WTC11 (cell line): ENCODE measurements around the gene LECT2. TPM values are rescaled to one million over a fixed set of nuclear protein-coding genes. Genes with fewer than 3 reads are reported as not detected.

Experiments
- ATAC-seq: fragments of 200-7000 bp; cut with Tn5 transposase; 2 replicates; pipeline ENCODE4 v1.10.0; 2021; ENCODE audit warnings: mild to moderate bottlenecking, moderate library complexity
- CTCF ChIA-PET: fragments of 300-600 bp; sonication (Branson Sonifier 250); formaldehyde crosslinking; loops from one replicate; lab custom pipeline; 2021; ENCODE audit warnings: antibody characterized with exemption; lab: Charles Lee
- POLR2A ChIA-PET: fragments of 350-600 bp; sonication (Branson Sonifier 250); formaldehyde crosslinking; loops from one replicate; lab custom pipeline; 2021; ENCODE audit warnings: antibody characterized with exemption; lab: Charles Lee
- DNase-seq: peaks from one replicate; pipeline ENCODE4 v3.0.0; 2021; ENCODE audit warnings: low spot score
- H3K27ac Mint-ChIP-seq: 2 replicates; pipeline ENCODE4 v1.8.0; 2021; ENCODE audit warnings: mixed read lengths
- H3K27me3 Mint-ChIP-seq: 2 replicates; pipeline ENCODE4 v1.8.0; 2021; ENCODE audit warnings: low read depth, mild to moderate bottlenecking, moderate library complexity, mixed read lengths
- H3K36me3 Mint-ChIP-seq: 2 replicates; pipeline ENCODE4 v1.8.0; 2021; ENCODE audit warnings: mixed read lengths
- H3K4me1 Mint-ChIP-seq: 2 replicates; pipeline ENCODE4 v1.8.0; 2022; ENCODE audit warnings: mixed read lengths
- H3K4me3 Mint-ChIP-seq: 2 replicates; pipeline ENCODE4 v1.8.0; 2021; ENCODE audit warnings: mild to moderate bottlenecking, moderate library complexity, mixed read lengths
- H3K9me3 Mint-ChIP-seq: 2 replicates; pipeline ENCODE4 v1.8.0; 2021; ENCODE audit warnings: mixed read lengths
- ATF1 ChIP-seq: sonication (generic); formaldehyde crosslinking; IDR thresholded peaks from 2 replicates; pipeline ENCODE4 v1.8.1; 2023; ENCODE audit warnings: mild to moderate bottlenecking, moderate library complexity, missing genetic modification reagents
- ATF2 ChIP-seq: sonication (generic); formaldehyde crosslinking; IDR thresholded peaks from 2 replicates; pipeline ENCODE4 v1.8.1; 2022; ENCODE audit warnings: low read depth, missing genetic modification reagents, borderline replicate concordance
- ELF4 ChIP-seq: sonication (generic); formaldehyde crosslinking; IDR thresholded peaks from 2 replicates; pipeline ENCODE4 v1.8.1; 2022; ENCODE audit warnings: low read depth, mild to moderate bottlenecking, moderate library complexity, missing genetic modification reagents
- ESRRA ChIP-seq: sonication (generic); formaldehyde crosslinking; IDR thresholded peaks from 2 replicates; pipeline ENCODE4 v1.8.1; 2022; ENCODE audit warnings: mild to moderate bottlenecking, missing genetic modification reagents, borderline replicate concordance
- FOXJ3 ChIP-seq: sonication (generic); formaldehyde crosslinking; IDR thresholded peaks from 2 replicates; pipeline ENCODE4 v1.9.0; 2021; ENCODE audit warnings: missing genetic modification reagents, mild to moderate bottlenecking, borderline replicate concordance
- GABPB1 ChIP-seq: sonication (generic); formaldehyde crosslinking; IDR thresholded peaks from 2 replicates; pipeline ENCODE4 v1.8.1; 2023; ENCODE audit warnings: mild to moderate bottlenecking, missing genetic modification reagents
- GRHL2 ChIP-seq: fragments of 250-450 bp; sonication (Bioruptor Pico); IDR thresholded peaks from 2 replicates; pipeline ENCODE4 v1.8.0; 2022; ENCODE audit warnings: mild to moderate bottlenecking, moderate library complexity; ENCODE audit not compliant: insufficient replicate concordance, severe bottlenecking
- IRF1 ChIP-seq: sonication (generic); formaldehyde crosslinking; IDR thresholded peaks from 2 replicates; pipeline ENCODE4 v1.8.0; 2023; ENCODE audit warnings: missing genetic modification reagents
- MYBL2 ChIP-seq: sonication (generic); formaldehyde crosslinking; IDR thresholded peaks from 2 replicates; pipeline ENCODE4 v1.8.1; 2023; ENCODE audit warnings: mild to moderate bottlenecking, moderate library complexity, missing genetic modification reagents
- NFATC4 ChIP-seq: fragments of 250-450 bp; sonication (Bioruptor Pico); IDR thresholded peaks from 2 replicates; pipeline ENCODE4 v1.9.0; 2021; ENCODE audit warnings: mild to moderate bottlenecking
- NR1H2 ChIP-seq: sonication (generic); formaldehyde crosslinking; IDR thresholded peaks from 2 replicates; pipeline ENCODE4 v1.9.0; 2021; ENCODE audit warnings: mild to moderate bottlenecking, moderate library complexity, missing genetic modification reagents
- RELA ChIP-seq: sonication (generic); formaldehyde crosslinking; IDR thresholded peaks from 2 replicates; pipeline ENCODE4 v1.8.1; 2022; ENCODE audit warnings: missing genetic modification reagents, mild to moderate bottlenecking, borderline replicate concordance
- SMAD3 ChIP-seq: sonication (generic); formaldehyde crosslinking; IDR thresholded peaks from 2 replicates; pipeline ENCODE4 v1.8.0; 2022; ENCODE audit warnings: missing genetic modification reagents, mild to moderate bottlenecking, borderline replicate concordance
- SP1 ChIP-seq: sonication (generic); formaldehyde crosslinking; conservative IDR thresholded peaks from 2 replicates; pipeline ENCODE4 v1.8.1; 2022; ENCODE audit warnings: missing genetic modification reagents
- TP53 ChIP-seq: sonication (generic); formaldehyde crosslinking; IDR thresholded peaks from 2 replicates; pipeline ENCODE4 v1.8.1; 2023; ENCODE audit warnings: mild to moderate bottlenecking, missing genetic modification reagents
- USF2 ChIP-seq: sonication (generic); formaldehyde crosslinking; IDR thresholded peaks from 2 replicates; pipeline ENCODE4 v1.8.1; 2023; ENCODE audit warnings: mild to moderate bottlenecking, missing genetic modification reagents, moderate library complexity
- ZBTB43 ChIP-seq: sonication (generic); formaldehyde crosslinking; IDR thresholded peaks from 2 replicates; pipeline ENCODE4 v1.8.1; 2023; ENCODE audit warnings: mild to moderate bottlenecking, missing genetic modification reagents
- ZNF396 ChIP-seq: fragments of 250-450 bp; sonication (Bioruptor Pico); IDR thresholded peaks from 2 replicates; pipeline ENCODE4 v1.8.0; 2021; ENCODE audit warnings: mild to moderate bottlenecking, moderate library complexity, borderline replicate concordance
- total RNA-seq: library from RNA; stranded (reverse); gene quantifications from 3 replicates; pipeline ENCODE4 v1.2.3, GENCODE V29; 2021
- TF ChIP-seq, protein P1 (sequence below): sonication (generic); formaldehyde crosslinking; IDR thresholded peaks from 2 replicates; pipeline ENCODE4 v1.8.1; 2022; ENCODE audit warnings: low read depth, mild to moderate bottlenecking, moderate library complexity, missing genetic modification reagents, borderline replicate concordance
- TF ChIP-seq, protein P2 (sequence below): sonication (generic); formaldehyde crosslinking; IDR thresholded peaks from 2 replicates; pipeline ENCODE4 v1.8.0; 2023; ENCODE audit warnings: mild to moderate bottlenecking, missing genetic modification reagents
- TF ChIP-seq, protein P3 (sequence below): sonication (generic); formaldehyde crosslinking; IDR thresholded peaks from 2 replicates; pipeline ENCODE4 v1.8.0; 2022; ENCODE audit warnings: mild to moderate bottlenecking, missing genetic modification reagents

Gene LECT2
- total RNA-seq, 1 experiment from 2014 or later: not detected

GRCh38 chr5:135955525-135955924, 742 bp upstream of the LECT2 start (continued):
- no peak for TF ChIP-seq ZBTB43 (CRISPR knock-in tag)
- no peak for TF ChIP-seq MYBL2
- TF ChIP-seq ATF2: no peak

DNA sequence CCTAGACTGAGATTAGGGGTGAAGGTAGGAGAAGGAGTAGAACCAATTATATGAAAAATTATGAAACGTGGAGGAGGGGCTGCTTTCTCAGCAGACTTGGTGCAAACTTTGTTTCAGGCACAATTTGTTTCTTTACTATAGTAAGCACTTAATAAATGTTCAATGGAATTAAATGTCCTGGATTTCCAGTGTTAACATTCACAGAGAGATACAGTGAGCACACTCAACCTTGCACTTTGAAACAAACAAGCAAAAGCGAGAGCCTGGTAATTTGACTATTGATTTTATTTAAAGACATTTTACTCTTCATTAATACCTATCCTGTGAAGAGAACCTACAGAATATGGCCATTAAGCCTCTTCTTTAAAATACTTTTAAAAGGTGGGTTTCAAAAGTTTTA, 933 bp downstream of the LECT2 start:
- Mint-ChIP-seq H3K36me3 (no peaks in the 10 kb centered on the region), H3K27me3 (peaks cover 13% of the 10 kb centered on the region; the same call in 1 of the 2 replicates), H3K9me3 (no peaks in the 10 kb centered on the region), H3K27ac (no peak overlapping the region), H3K4me1 (no peaks in the 10 kb centered on the region), H3K4me3 (no peak overlapping the region)
- TF ChIP-seq NFATC4 (CRISPR knock-in tag) (no peak), IRF1 (CRISPR knock-in tag) (no peak), GABPB1 (CRISPR knock-in tag) (no peak), ZBTB43 (CRISPR knock-in tag) (no peak), FOXJ3 (CRISPR knock-in tag) (no peak), SP1 (CRISPR knock-in tag) (no peak), ATF1 (no peak), USF2 (CRISPR knock-in tag) (no peak), RELA (no peak)
- TF ChIP-seq, protein P1, sequence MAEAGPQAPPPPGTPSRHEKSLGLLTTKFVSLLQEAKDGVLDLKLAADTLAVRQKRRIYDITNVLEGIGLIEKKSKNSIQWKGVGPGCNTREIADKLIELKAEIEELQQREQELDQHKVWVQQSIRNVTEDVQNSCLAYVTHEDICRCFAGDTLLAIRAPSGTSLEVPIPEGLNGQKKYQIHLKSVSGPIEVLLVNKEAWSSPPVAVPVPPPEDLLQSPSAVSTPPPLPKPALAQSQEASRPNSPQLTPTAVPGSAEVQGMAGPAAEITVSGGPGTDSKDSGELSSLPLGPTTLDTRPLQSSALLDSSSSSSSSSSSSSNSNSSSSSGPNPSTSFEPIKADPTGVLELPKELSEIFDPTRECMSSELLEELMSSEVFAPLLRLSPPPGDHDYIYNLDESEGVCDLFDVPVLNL (CRISPR knock-in tag): no peak
- TF ChIP-seq, protein P2, sequence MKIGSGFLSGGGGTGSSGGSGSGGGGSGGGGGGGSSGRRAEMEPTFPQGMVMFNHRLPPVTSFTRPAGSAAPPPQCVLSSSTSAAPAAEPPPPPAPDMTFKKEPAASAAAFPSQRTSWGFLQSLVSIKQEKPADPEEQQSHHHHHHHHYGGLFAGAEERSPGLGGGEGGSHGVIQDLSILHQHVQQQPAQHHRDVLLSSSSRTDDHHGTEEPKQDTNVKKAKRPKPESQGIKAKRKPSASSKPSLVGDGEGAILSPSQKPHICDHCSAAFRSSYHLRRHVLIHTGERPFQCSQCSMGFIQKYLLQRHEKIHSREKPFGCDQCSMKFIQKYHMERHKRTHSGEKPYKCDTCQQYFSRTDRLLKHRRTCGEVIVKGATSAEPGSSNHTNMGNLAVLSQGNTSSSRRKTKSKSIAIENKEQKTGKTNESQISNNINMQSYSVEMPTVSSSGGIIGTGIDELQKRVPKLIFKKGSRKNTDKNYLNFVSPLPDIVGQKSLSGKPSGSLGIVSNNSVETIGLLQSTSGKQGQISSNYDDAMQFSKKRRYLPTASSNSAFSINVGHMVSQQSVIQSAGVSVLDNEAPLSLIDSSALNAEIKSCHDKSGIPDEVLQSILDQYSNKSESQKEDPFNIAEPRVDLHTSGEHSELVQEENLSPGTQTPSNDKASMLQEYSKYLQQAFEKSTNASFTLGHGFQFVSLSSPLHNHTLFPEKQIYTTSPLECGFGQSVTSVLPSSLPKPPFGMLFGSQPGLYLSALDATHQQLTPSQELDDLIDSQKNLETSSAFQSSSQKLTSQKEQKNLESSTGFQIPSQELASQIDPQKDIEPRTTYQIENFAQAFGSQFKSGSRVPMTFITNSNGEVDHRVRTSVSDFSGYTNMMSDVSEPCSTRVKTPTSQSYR: no peak
- DNase-seq (no peak), ATAC-seq (no peak)
- ChIA-PET POLR2A (no interaction called here), CTCF (no interaction called here)

GRCh38 chr5:135952683-135953082, 2.1 kb downstream of the LECT2 start:
- Mint-ChIP-seq H3K36me3 (no peaks in the 10 kb centered on the region), H3K4me3 (no peak overlapping the region), H3K27me3 (peaks cover 13% of the 10 kb centered on the region; the same call in 1 of the 2 replicates), H3K9me3 (no peaks in the 10 kb centered on the region), H3K4me1 (no peaks in the 10 kb centered on the region), H3K27ac (no peak overlapping the region)
- ChIA-PET POLR2A (no interaction called here), CTCF (interaction anchor here (1.0 kb wide), 1 partner anchor 105 kb away, joined by 3 read pairs; no protein-coding TSS in a partner anchor)
- DNase-seq (no peak), ATAC-seq (no peak)
- TF ChIP-seq SMAD3 (CRISPR knock-in tag) (no peak), TP53 (CRISPR knock-in tag) (no peak), ESRRA (no peak), ELF4 (CRISPR knock-in tag) (no peak), NR1H2 (CRISPR knock-in tag) (no peak), ATF2 (no peak), GRHL2 (CRISPR knock-in tag) (no peak), ZNF396 (CRISPR knock-in tag) (no peak)
- TF ChIP-seq, protein P3, sequence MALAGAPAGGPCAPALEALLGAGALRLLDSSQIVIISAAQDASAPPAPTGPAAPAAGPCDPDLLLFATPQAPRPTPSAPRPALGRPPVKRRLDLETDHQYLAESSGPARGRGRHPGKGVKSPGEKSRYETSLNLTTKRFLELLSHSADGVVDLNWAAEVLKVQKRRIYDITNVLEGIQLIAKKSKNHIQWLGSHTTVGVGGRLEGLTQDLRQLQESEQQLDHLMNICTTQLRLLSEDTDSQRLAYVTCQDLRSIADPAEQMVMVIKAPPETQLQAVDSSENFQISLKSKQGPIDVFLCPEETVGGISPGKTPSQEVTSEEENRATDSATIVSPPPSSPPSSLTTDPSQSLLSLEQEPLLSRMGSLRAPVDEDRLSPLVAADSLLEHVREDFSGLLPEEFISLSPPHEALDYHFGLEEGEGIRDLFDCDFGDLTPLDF (CRISPR knock-in tag): no peak
